Vagina (tissue), 2 donors: ENCODE measurements around the gene ANP32B. TPM values are rescaled to one million over a fixed set of nuclear protein-coding genes. Genes with fewer than 3 reads are reported as not detected.

Experiments
- DNase-seq, 2 donors: peaks; one replicate each; pipeline ENCODE4 v3.0.0-alpha.2; 2017; ENCODE audit errors: extremely low spot score in 2 of 2
- H3K27ac ChIP-seq: fragments of 200-600 bp; sonication (generic); one replicate; pipeline ENCODE4 v1.5.1; 2019
- H3K27me3 ChIP-seq: fragments of 200-600 bp; sonication (generic); one replicate; pipeline ENCODE4 v1.5.1; 2019
- H3K36me3 ChIP-seq, 2 donors: fragments of 200-600 bp; sonication (generic); one replicate each; pipeline ENCODE4 v1.5.1; 2017 to 2019
- H3K4me1 ChIP-seq: fragments of 200-600 bp; sonication (generic); one replicate; pipeline ENCODE4 v1.5.1; 2019
- H3K4me3 ChIP-seq, 2 donors: fragments of 200-600 bp; sonication (generic); 1 replicate in 1 of 2; 2 replicates in 1 of 2; pipeline ENCODE4 v1.5.1; 2016 to 2019
- H3K9me3 ChIP-seq: fragments of 200-600 bp; sonication (generic); one replicate; pipeline ENCODE4 v1.5.1; 2019
- CTCF ChIP-seq, 3 experiments: fragments of 450-650 bp in 2 of 3; fragments of 200-600 bp in 1 of 3; sonication (generic) in 1 of 3; IDR thresholded peaks; one replicate each; pipeline ENCODE4 v1.5.1; 2017 to 2019; ENCODE audit warnings: antibody characterized with exemption in 3 of 3, mild to moderate bottlenecking in 2 of 3, moderate library complexity in 2 of 3
- POLR2A ChIP-seq, 2 donors: fragments of 450-650 bp; IDR thresholded peaks; one replicate each; pipeline ENCODE4 v1.6.1; 2017; ENCODE audit warnings: antibody characterized with exemption in 2 of 2, mild to moderate bottlenecking in 2 of 2, moderate library complexity in 2 of 2
- POLR2AphosphoS5 ChIP-seq, 2 donors: sonication (generic); formaldehyde crosslinking; IDR thresholded peaks; one replicate each; pipeline ENCODE4 v1.9.0; 2017; ENCODE audit warnings: antibody characterized with exemption in 2 of 2, mild to moderate bottlenecking in 2 of 2, low read depth in 1 of 2; ENCODE audit not compliant: insufficient read depth in 1 of 2
- intact Hi-C: fragments of 100-400 bp; cut with DNase I; formaldehyde crosslinking; loops from one replicate; pipeline ENCODE4 v1.15.1; 2023
- total RNA-seq: library from RNA; depleted of rRNA; stranded (reverse); fragments of >200 nt; gene quantifications from one replicate; pipeline ENCODE4 v1.2.3, GENCODE V29; 2016

Gene ANP32B
- total RNA-seq, 1 donor from 2014 or later, result 75.1 TPM

GRCh38 chr9:98047002-98047401, 63.9 kb downstream of the ANP32B start:
- TF ChIP-seq POLR2A (IDR thresholded peaks at IDR 0.05) (no peak), POLR2AphosphoS5 (IDR thresholded peaks at IDR 0.05; ENCODE audit: insufficient read depth in 1 of 2, low read depth in 1 of 2) (no peak), CTCF (IDR thresholded peaks at IDR 0.05) (no peak)
- Histone ChIP-seq H3K4me3 (no peak overlapping the region), H3K4me1 (no peaks in the 10 kb centered on the region), H3K9me3 (no peaks in the 10 kb centered on the region), H3K27ac (no peak overlapping the region), H3K27me3 (no peaks in the 10 kb centered on the region), H3K36me3 (no peaks in the 10 kb centered on the region)
- intact Hi-C loops, result no loop called here
- DNase-seq, result no peak

- no peaks in the 10 kb centered on the region for H3K4me1 ChIP-seq
- H3K27ac ChIP-seq, result no peak overlapping the region
- no peaks in the 10 kb centered on the region for H3K9me3 ChIP-seq
- H3K36me3 ChIP-seq, result no peaks in the 10 kb centered on the region
- TF ChIP-seq POLR2AphosphoS5 (IDR thresholded peaks at IDR 0.05; ENCODE audit: insufficient read depth in 1 of 2, low read depth in 1 of 2) (no peak), POLR2A (IDR thresholded peaks at IDR 0.05) (no peak), CTCF (IDR thresholded peaks at IDR 0.05) (no peak)
- no peak for DNase-seq
- intact Hi-C loops, result no loop called here
- H3K27me3 ChIP-seq, result no peaks in the 10 kb centered on the region
- H3K4me3 ChIP-seq, result no peak overlapping the region
Observed at GRCh38 chr9:98049288-98050072, 66.3 kb downstream of the ANP32B start.

- Histone ChIP-seq H3K4me3 (no peak overlapping the region), H3K27me3 (no peaks in the 10 kb centered on the region), H3K4me1 (no peaks in the 10 kb centered on the region), H3K27ac (no peak overlapping the region), H3K36me3 (no peaks in the 10 kb centered on the region), H3K9me3 (no peaks in the 10 kb centered on the region)
- DNase-seq, result no peak
- intact Hi-C loops, result no loop called here
- no peak for TF ChIP-seq POLR2A (IDR thresholded peaks at IDR 0.05)
- TF ChIP-seq POLR2AphosphoS5 (IDR thresholded peaks at IDR 0.05; ENCODE audit: insufficient read depth in 1 of 2, low read depth in 1 of 2), result no peak
- no peak for TF ChIP-seq CTCF (IDR thresholded peaks at IDR 0.05)
Observed at GRCh38 chr9:98050351-98050750, 67.2 kb downstream of the ANP32B start.

- Histone ChIP-seq H3K9me3 (no peaks in the 10 kb centered on the region), H3K4me1 (peaks cover 22% of the 10 kb centered on the region), H3K4me3 (no peak overlapping the region), H3K27me3 (no peaks in the 10 kb centered on the region), H3K27ac (no peak overlapping the region), H3K36me3 (no peaks in the 10 kb centered on the region)
- TF ChIP-seq CTCF (IDR thresholded peaks at IDR 0.05) (no peak), POLR2A (IDR thresholded peaks at IDR 0.05) (no peak)
- intact Hi-C loops, result no loop called here
- no peak for DNase-seq
Observed at GRCh38 chr9:98054376-98054951, 71.3 kb downstream of the ANP32B start.
